Measurements from ENCODE around the gene TSPYL4. TPM values are rescaled to one million over a fixed set of nuclear protein-coding genes. Genes with fewer than 3 reads are reported as not detected.
A peak's percentile ranks its signal among the peaks of the same experiment; 100 is the strongest.
"Not testable (repeated sequence)": the region's sequence is repeated elsewhere in the genome, so short reads cannot be mapped to it uniquely, and the experiment has no call there.

TSPYL4 gene
- total RNA-seq, 3 donors from 2014 or later = 15.2 to 22.2 (median 19.0) TPM

DNA sequence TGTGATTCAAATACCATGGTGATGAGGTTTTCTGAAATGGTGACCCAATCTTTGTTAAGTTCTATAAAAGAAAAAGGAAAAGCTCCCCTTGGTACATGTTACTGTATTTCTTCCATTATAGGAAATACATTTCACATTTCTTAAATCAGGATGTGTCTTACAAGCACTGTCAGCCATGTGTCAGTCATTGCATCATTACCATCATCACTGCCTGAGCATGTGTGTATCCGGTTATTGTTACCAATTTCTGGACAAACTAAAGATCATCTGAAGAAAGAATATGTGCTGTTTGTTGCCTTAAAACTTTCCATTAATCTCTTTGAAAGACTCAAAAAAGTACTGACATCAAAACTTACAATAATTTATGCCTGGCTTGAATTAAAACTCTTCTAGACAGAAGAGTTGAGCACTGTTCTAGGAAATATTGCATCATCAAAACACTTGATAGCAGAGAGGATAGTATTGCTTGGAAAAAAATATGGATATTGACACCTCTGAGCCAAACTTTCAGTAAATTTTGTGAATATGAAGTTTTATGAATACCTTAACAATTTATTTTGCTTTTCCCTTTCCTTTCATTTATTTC is 33.0 kb upstream of the TSPYL4 start:
- intact Hi-C loops (cut with DNase I; ENCODE audit: low total_unique reads) = no loop called here
- no peaks in the 10 kb centered on the region for H3K4me1 ChIP-seq
- no peak for DNase-seq (ENCODE audit: low spot score in 2 of 2)
- H3K27ac ChIP-seq = no peak overlapping the region
- no peaks in the 10 kb centered on the region for H3K36me3 ChIP-seq
- H3K27me3 ChIP-seq = no peaks in the 10 kb centered on the region
- H3K9me3 ChIP-seq = no peaks in the 10 kb centered on the region
- TF ChIP-seq, protein P1, sequence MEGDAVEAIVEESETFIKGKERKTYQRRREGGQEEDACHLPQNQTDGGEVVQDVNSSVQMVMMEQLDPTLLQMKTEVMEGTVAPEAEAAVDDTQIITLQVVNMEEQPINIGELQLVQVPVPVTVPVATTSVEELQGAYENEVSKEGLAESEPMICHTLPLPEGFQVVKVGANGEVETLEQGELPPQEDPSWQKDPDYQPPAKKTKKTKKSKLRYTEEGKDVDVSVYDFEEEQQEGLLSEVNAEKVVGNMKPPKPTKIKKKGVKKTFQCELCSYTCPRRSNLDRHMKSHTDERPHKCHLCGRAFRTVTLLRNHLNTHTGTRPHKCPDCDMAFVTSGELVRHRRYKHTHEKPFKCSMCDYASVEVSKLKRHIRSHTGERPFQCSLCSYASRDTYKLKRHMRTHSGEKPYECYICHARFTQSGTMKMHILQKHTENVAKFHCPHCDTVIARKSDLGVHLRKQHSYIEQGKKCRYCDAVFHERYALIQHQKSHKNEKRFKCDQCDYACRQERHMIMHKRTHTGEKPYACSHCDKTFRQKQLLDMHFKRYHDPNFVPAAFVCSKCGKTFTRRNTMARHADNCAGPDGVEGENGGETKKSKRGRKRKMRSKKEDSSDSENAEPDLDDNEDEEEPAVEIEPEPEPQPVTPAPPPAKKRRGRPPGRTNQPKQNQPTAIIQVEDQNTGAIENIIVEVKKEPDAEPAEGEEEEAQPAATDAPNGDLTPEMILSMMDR (IDR thresholded peaks at IDR 0.05) = no peak
- TF ChIP-seq POLR2A (IDR thresholded peaks at IDR 0.05) (no peak), POLR2AphosphoS5 (IDR thresholded peaks at IDR 0.05) (no peak)
- H3K4me3 ChIP-seq = no peak overlapping the region

DNA sequence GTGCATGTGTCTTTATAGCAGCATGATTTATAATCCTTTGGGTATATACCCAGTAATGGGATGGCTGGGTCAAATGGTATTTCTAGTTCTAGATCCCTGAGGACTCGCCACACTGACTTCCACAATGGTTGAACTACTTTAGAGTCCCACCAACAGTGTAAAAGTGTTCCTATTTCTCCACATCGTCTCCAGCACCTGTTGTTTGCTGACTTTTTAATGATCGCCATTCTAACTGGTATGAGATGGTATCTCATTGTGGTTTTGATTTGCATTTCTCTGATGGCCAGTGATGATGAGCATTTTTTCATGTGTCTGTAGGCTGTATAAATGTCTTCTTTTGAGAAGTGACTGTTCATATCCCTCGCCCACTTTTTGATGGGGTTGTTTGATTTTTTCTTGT is 31.1 kb upstream of the TSPYL4 start:
- intact Hi-C loops (cut with DNase I; ENCODE audit: low total_unique reads); H3K4me3 ChIP-seq; H3K4me1 ChIP-seq; H3K27me3 ChIP-seq; H3K27ac ChIP-seq; DNase-seq (ENCODE audit: low spot score in 2 of 2); H3K36me3 ChIP-seq; H3K9me3 ChIP-seq: not testable (repeated sequence)

DNA sequence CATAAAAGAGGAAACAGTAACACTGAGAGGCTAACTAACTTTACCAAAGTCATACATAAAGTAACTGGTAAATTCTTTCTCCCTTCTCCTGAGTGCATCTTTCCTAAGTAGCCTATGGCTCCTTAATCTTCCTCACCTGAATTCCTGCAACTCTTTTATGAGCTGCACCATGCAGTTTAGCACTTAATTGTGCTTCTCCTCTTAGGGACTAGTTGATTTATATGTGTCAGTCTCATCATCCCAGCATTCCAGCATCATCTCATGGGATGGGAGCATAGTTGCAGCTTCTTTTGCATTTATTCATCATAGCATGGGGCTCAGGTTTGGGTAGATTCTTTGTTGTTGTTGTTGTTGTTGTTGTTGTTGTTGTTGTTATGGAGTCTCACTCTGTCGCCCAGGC is 29.3 kb upstream of the TSPYL4 start:
- peaks cover 0 to 2% of the 10 kb centered on the region in 2 donors for H3K4me1 ChIP-seq
- no peak for DNase-seq (ENCODE audit: low spot score in 2 of 2)
- intact Hi-C loops (cut with DNase I; ENCODE audit: low total_unique reads) = no loop called here

DNA sequence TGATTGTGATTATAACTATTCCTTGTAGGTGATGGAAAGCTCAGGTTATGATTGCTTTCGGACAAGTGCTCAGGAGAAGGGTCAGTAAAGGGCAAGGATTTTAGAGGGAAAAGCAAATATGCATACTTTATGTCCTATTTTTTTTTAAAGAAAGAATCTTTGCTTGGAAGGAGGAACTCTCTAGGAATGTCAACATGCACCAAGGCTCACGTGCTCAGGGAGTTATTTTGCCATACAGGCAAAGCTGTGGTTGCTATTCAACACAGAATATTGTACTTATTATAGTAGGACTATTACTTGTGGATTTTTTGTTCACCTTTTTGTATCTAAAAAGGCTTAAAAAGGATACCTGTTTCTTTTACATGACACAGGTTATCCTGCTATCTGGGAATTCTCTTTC is 28.8 kb upstream of the TSPYL4 start:
- DNase-seq (ENCODE audit: low spot score in 2 of 2) = no peak
- TF ChIP-seq, protein P1 (IDR thresholded peaks at IDR 0.05) = no peak
- TF ChIP-seq POLR2AphosphoS5 (IDR thresholded peaks at IDR 0.05) (no peak), POLR2A (IDR thresholded peaks at IDR 0.05) (no peak)
- H3K27me3 ChIP-seq = no peaks in the 10 kb centered on the region
- H3K27ac ChIP-seq = no peak overlapping the region
- no peaks in the 10 kb centered on the region for H3K9me3 ChIP-seq
- H3K4me3 ChIP-seq = no peak overlapping the region
- no peaks in the 10 kb centered on the region for H3K36me3 ChIP-seq
- intact Hi-C loops (cut with DNase I; ENCODE audit: low total_unique reads) = no loop called here
- peaks cover 0 to 7% of the 10 kb centered on the region in 2 donors for H3K4me1 ChIP-seq

More for the DNA sequence above, 29.3 kb upstream of the TSPYL4 start:
- Histone ChIP-seq H3K27me3 (no peaks in the 10 kb centered on the region), H3K27ac (no peak overlapping the region), H3K9me3 (no peaks in the 10 kb centered on the region), H3K4me3 (no peak overlapping the region), H3K36me3 (no peaks in the 10 kb centered on the region)
- TF ChIP-seq POLR2A (IDR thresholded peaks at IDR 0.05) (no peak), POLR2AphosphoS5 (IDR thresholded peaks at IDR 0.05) (no peak)
- TF ChIP-seq, protein P1 (IDR thresholded peaks at IDR 0.05) = no peak

DNA sequence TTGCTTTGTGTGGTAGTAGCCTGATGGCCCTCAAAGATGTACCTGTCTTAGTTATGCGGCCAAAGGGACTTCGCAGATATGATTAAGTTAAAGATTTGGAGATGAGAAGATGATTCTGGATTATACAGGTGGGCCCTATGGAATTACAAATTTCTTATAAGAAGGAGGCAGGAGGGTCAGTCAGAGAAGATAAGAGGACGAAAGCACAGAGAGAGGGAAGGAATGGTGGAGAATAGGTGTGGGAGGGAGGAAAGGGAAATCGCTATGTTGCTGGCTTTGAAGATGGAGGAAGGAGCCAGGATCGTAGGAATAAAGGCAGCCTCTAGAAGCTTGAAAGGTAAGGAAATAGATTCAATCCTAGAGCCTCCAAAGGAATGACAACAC is 27.1 kb upstream of the TSPYL4 start:
- no peak for TF ChIP-seq POLR2AphosphoS5 (IDR thresholded peaks at IDR 0.05)
- no peak for TF ChIP-seq POLR2A (IDR thresholded peaks at IDR 0.05)
- TF ChIP-seq, protein P1 (IDR thresholded peaks at IDR 0.05) = no peak
- intact Hi-C loops (cut with DNase I; ENCODE audit: low total_unique reads) = no loop called here
- DNase-seq (ENCODE audit: low spot score in 2 of 2) = no peak
- Histone ChIP-seq H3K9me3 (no peaks in the 10 kb centered on the region), H3K4me3 (peak overlapping the region in 2 of 3 donors; percentile 90 to 91), H3K27me3 (no peaks in the 10 kb centered on the region), H3K4me1 (peaks cover 0 to 13% of the 10 kb centered on the region in 2 donors), H3K36me3 (no peaks in the 10 kb centered on the region), H3K27ac (peak overlapping the region; percentile 99 to 100)
